GM23338 (cell line): Measurements from ENCODE around the gene PRR29. TPM values are rescaled to one million over a fixed set of nuclear protein-coding genes. Genes with fewer than 3 reads are reported as not detected.

Experiments used
- ATAC-seq: fragments of 200-7000 bp; cut with Tn5 transposase; 3 replicates; pipeline ENCODE4 v1.9.1; 2020
- DNase-seq: peaks from one replicate; pipeline ENCODE4 v3.0.0-alpha.2; 2015; ENCODE audit warnings: low spot score
- H2AFZ ChIP-seq: fragments of 200-600 bp; sonication (generic); 2 replicates; pipeline ENCODE4 v1.8.0; 2016; ENCODE audit warnings: antibody characterized with exemption, mild to moderate bottlenecking, moderate library complexity
- H3F3A ChIP-seq: fragments of 200-600 bp; sonication (generic); replicated peaks from 2 replicates; pipeline ENCODE4 v1.8.0; 2017; ENCODE audit warnings: antibody characterized with exemption, mixed run types, low read depth
- H3K27ac ChIP-seq: fragments of 200-600 bp; sonication (generic); 2 replicates; pipeline ENCODE4 v1.6.1; 2016; ENCODE audit warnings: low read depth
- H3K27me3 ChIP-seq: fragments of 200-600 bp; sonication (generic); 2 replicates; pipeline ENCODE4 v1.8.0; 2016; ENCODE audit warnings: mild to moderate bottlenecking, mixed run types, moderate library complexity; ENCODE audit not compliant: insufficient read depth
- H3K36me3 ChIP-seq: fragments of 200-600 bp; sonication (generic); 2 replicates; pipeline ENCODE4 v1.8.0; 2016; ENCODE audit warnings: mild to moderate bottlenecking; ENCODE audit not compliant: insufficient read depth
- H3K4me1 ChIP-seq: fragments of 200-600 bp; sonication (generic); 2 replicates; pipeline ENCODE4 v1.8.0; 2016; ENCODE audit warnings: mild to moderate bottlenecking, moderate library complexity; ENCODE audit not compliant: insufficient read depth
- H3K4me2 ChIP-seq: fragments of 200-600 bp; sonication (generic); 2 replicates; pipeline ENCODE4 v1.7.1; 2017; ENCODE audit warnings: mixed run types
- H3K4me3 ChIP-seq: fragments of 200-600 bp; sonication (generic); 2 replicates; pipeline ENCODE4 v1.6.1; 2016; ENCODE audit warnings: mixed run types
- H3K79me2 ChIP-seq: fragments of 200-600 bp; sonication (generic); replicated peaks from 2 replicates; pipeline ENCODE4 v1.8.0; 2017; ENCODE audit warnings: mild to moderate bottlenecking; ENCODE audit not compliant: insufficient read depth
- H3K9me2 ChIP-seq: fragments of 200-600 bp; sonication (generic); 2 replicates; pipeline ENCODE4 v1.8.0; 2017; ENCODE audit not compliant: insufficient read depth
- H4K20me1 ChIP-seq: fragments of 200-600 bp; sonication (generic); replicated peaks from 2 replicates; pipeline ENCODE4 v1.8.0; 2017; ENCODE audit warnings: mild to moderate bottlenecking; ENCODE audit not compliant: insufficient read depth
- H3K27ac Mint-ChIP-seq: 2 replicates; pipeline ENCODE4 v1.8.0; 2020; ENCODE audit warnings: inconsistent platforms, mild to moderate bottlenecking, moderate library complexity, mixed read lengths
- H3K27me3 Mint-ChIP-seq: 3 replicates; pipeline ENCODE4 v1.8.0; 2022; ENCODE audit warnings: low read depth, mild to moderate bottlenecking, moderate library complexity, mixed read lengths, inconsistent platforms; ENCODE audit not compliant: insufficient read depth, poor library complexity
- H3K36me3 Mint-ChIP-seq: 3 replicates; pipeline ENCODE4 v1.8.0; 2021; ENCODE audit warnings: low read depth, mild to moderate bottlenecking, inconsistent platforms, moderate library complexity, mixed read lengths
- H3K4me1 Mint-ChIP-seq: 3 replicates; pipeline ENCODE4 v1.8.0; 2020; ENCODE audit warnings: mild to moderate bottlenecking, inconsistent platforms, mixed read lengths
- H3K4me3 Mint-ChIP-seq: 3 replicates; pipeline ENCODE4 v1.8.0; 2021; ENCODE audit warnings: moderate library complexity, mild to moderate bottlenecking, inconsistent platforms, mixed read lengths
- H3K9me3 Mint-ChIP-seq: 3 replicates; pipeline ENCODE4 v1.8.0; 2020; ENCODE audit warnings: moderate library complexity, mild to moderate bottlenecking, inconsistent platforms, mixed read lengths
- CREB1 ChIP-seq: fragments of 250-450 bp; sonication (Bioruptor Pico); IDR thresholded peaks from 2 replicates; pipeline ENCODE4 v1.5.0; 2020; ENCODE audit warnings: low read depth, mild to moderate bottlenecking, moderate library complexity
- EZH2 ChIP-seq: fragments of 200-600 bp; sonication (generic); IDR thresholded peaks from one replicate; pipeline ENCODE4 v1.8.0; 2017; ENCODE audit warnings: antibody characterized with exemption, mild to moderate bottlenecking, low read depth; ENCODE audit not compliant: unreplicated experiment
- EZH2phosphoT487 ChIP-seq: fragments of 200-600 bp; sonication (generic); IDR thresholded peaks from one replicate; pipeline ENCODE4 v1.8.1; 2018; ENCODE audit warnings: antibody characterized with exemption; ENCODE audit not compliant: unreplicated experiment
- JUNB ChIP-seq: IDR thresholded peaks from one replicate; pipeline ENCODE4 v1.6.1; 2016; ENCODE audit warnings: antibody characterized with exemption; ENCODE audit not compliant: unreplicated experiment
- NANOG ChIP-seq: IDR thresholded peaks from 2 replicates; pipeline ENCODE4 v1.6.1; 2016; ENCODE audit warnings: antibody characterized with exemption, borderline replicate concordance
- REST ChIP-seq: IDR thresholded peaks from one replicate; pipeline ENCODE4 v1.6.1; 2018; ENCODE audit warnings: antibody characterized with exemption; ENCODE audit not compliant: unreplicated experiment
- STAT1 ChIP-seq: IDR thresholded peaks from one replicate; pipeline ENCODE4 v1.6.1; 2016; ENCODE audit warnings: antibody characterized with exemption; ENCODE audit not compliant: unreplicated experiment
- ZNF114 ChIP-seq: fragments of 250-450 bp; sonication (Bioruptor Pico); IDR thresholded peaks from 2 replicates; pipeline ENCODE4 v1.5.0; 2020; ENCODE audit warnings: mild to moderate bottlenecking, moderate library complexity
- ZNF331 ChIP-seq: fragments of 250-450 bp; sonication (Bioruptor Pico); IDR thresholded peaks from 2 replicates; pipeline ENCODE4 v1.5.0; 2020; ENCODE audit warnings: low read depth, mild to moderate bottlenecking, moderate library complexity
- polyA plus RNA-seq: library from polyadenylated mRNA; unstranded; fragments of >200 nt; fragmentation: Nextera tagmentation; extraction: Ambion mirVana; gene quantifications from 2 replicates; pipeline ENCODE4 v1.2.1, GENCODE V29; 2016
- total RNA-seq: library from RNA; depleted of rRNA; stranded (reverse); fragments of >200 nt; shearing (Covaris generic); gene quantifications from 2 replicates; pipeline ENCODE4 v1.2.3, GENCODE V29; 2014
- TF ChIP-seq, protein P1 (sequence below), 2 experiments: fragments of 200-600 bp in 1 of 2; sonication (generic) in 1 of 2; conservative IDR thresholded peaks; 2 replicates each; pipeline versions ENCODE4 v1.5.1 to v1.6.1; 2016 to 2017; ENCODE audit warnings: antibody characterized with exemption in 2 of 2, low read depth in 2 of 2, mild to moderate bottlenecking in 2 of 2, moderate library complexity in 1 of 2

PRR29 gene
- total and polyA plus RNA-seq, 2 experiments from 2014 or later = 0.24 to 1.3 TPM

DNA sequence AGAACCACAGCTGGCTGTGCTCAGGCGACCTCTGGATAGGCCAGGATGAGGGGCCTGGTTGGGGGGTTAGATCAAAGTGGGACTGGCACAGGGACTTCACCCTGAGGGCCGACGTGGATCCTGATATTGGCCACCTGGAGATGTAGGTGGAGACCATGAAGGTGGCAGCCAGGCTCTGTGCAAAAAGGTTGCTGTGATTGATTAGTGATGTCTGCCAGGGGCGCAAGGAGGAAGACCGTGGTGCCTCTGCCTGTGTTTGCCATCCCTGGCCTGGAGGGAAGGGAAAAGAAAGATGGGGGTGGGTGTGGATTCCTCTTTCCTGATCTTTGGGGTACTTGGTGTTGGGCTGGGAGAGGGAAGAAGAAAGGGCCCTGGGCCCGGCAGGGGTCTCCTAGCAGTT is 24.9 kb upstream of the PRR29 start (continued):
- TF ChIP-seq EZH2 (no peak), ZNF331 (CRISPR knock-in tag) (no peak), REST (no peak), EZH2phosphoT487 (no peak), JUNB (no peak)

- no peak for DNase-seq
- no peak overlapping the region; the same call in 2 of the 3 replicates for H3K4me3 Mint-ChIP-seq
- H3K36me3 Mint-ChIP-seq = no peaks in the 10 kb centered on the region; the same call in 2 of the 3 replicates
- no peaks in the 10 kb centered on the region for H3K4me1 ChIP-seq
- no peaks in the 10 kb centered on the region for H3K9me3 Mint-ChIP-seq
- peaks cover 9% of the 10 kb centered on the region for H3K27me3 Mint-ChIP-seq
- no peak overlapping the region for H3K27ac ChIP-seq
- H3F3A ChIP-seq = no peaks in the 10 kb centered on the region
- H3K36me3 ChIP-seq = no peaks in the 10 kb centered on the region
- no peaks in the 10 kb centered on the region for H4K20me1 ChIP-seq
- H3K4me1 Mint-ChIP-seq = peaks cover 7% of the 10 kb centered on the region
- no peak overlapping the region for H3K4me2 ChIP-seq
- H3K27me3 ChIP-seq = no peaks in the 10 kb centered on the region
- H3K27ac Mint-ChIP-seq = 0 out of 2 replicates have a peak overlapping the region, but pooled peaks have one; percentile 11
- no peaks in the 10 kb centered on the region for H3K79me2 ChIP-seq
- H3K9me2 ChIP-seq = no peaks in the 10 kb centered on the region
- no peak overlapping the region for H3K4me3 ChIP-seq
- no peak for ATAC-seq
- H2AFZ ChIP-seq = no peak overlapping the region
- no peak for TF ChIP-seq ZNF331 (CRISPR knock-in tag)
- TF ChIP-seq, protein P1, sequence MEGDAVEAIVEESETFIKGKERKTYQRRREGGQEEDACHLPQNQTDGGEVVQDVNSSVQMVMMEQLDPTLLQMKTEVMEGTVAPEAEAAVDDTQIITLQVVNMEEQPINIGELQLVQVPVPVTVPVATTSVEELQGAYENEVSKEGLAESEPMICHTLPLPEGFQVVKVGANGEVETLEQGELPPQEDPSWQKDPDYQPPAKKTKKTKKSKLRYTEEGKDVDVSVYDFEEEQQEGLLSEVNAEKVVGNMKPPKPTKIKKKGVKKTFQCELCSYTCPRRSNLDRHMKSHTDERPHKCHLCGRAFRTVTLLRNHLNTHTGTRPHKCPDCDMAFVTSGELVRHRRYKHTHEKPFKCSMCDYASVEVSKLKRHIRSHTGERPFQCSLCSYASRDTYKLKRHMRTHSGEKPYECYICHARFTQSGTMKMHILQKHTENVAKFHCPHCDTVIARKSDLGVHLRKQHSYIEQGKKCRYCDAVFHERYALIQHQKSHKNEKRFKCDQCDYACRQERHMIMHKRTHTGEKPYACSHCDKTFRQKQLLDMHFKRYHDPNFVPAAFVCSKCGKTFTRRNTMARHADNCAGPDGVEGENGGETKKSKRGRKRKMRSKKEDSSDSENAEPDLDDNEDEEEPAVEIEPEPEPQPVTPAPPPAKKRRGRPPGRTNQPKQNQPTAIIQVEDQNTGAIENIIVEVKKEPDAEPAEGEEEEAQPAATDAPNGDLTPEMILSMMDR (conservative IDR thresholded peaks at IDR 0.05; ENCODE audit: low read depth in 2 of 2) = no peak
- no peak for TF ChIP-seq CREB1 (CRISPR knock-in tag)
- TF ChIP-seq ZNF114 (CRISPR knock-in tag) = no peak
- TF ChIP-seq STAT1 = no peak
- no peak for TF ChIP-seq REST
- no peak for TF ChIP-seq EZH2
- no peak for TF ChIP-seq NANOG
These were observed 24.1 kb upstream of the PRR29 start for GRCh38 chr17:63973930-63974593.
